Gastrocnemius medialis (tissue), 4 donors: ENCODE data around the gene GINM1. TPM values are rescaled to one million over a fixed set of nuclear protein-coding genes. Genes with fewer than 3 reads are reported as not detected.
A peak's percentile ranks its signal among the peaks of the same experiment; 100 is the strongest.

Experiments
- ATAC-seq, 2 donors: fragments of 150-250 bp; one replicate each; pipeline ENCODE4 v1.9.1; 2016
- DNase-seq, 2 donors: peaks; one replicate each; pipeline ENCODE4 v3.0.0-alpha.2; 2019
- H3K27ac ChIP-seq, 4 donors: fragments of 200-600 bp; sonication (generic); 1 replicate in 1 of 4; 2 replicates in 3 of 4; pipeline ENCODE4 v1.5.1; 2016 to 2018; ENCODE audit warnings: mild to moderate bottlenecking in 2 of 4, moderate library complexity in 1 of 4
- H3K27me3 ChIP-seq, 3 donors: fragments of 200-600 bp; sonication (generic) in 2 of 3; 1 replicate in 1 of 3; 2 replicates in 2 of 3; pipeline versions ENCODE4 v1.5.1 to v1.6.0; 2016 to 2019; ENCODE audit warnings: mild to moderate bottlenecking in 1 of 3, moderate library complexity in 1 of 3
- H3K36me3 ChIP-seq, 2 donors: fragments of 200-600 bp; sonication (generic) in 1 of 2; one replicate each; pipeline ENCODE4 v1.5.1; 2017 to 2018
- H3K4me1 ChIP-seq, 2 donors: fragments of 200-600 bp; sonication (generic) in 1 of 2; one replicate each; pipeline ENCODE4 v1.5.1; 2016 to 2017; ENCODE audit warnings: mild to moderate bottlenecking in 2 of 2
- H3K4me3 ChIP-seq, 4 donors: fragments of 200-600 bp; sonication (generic) in 3 of 4; 1 replicate in 1 of 4; 2 replicates in 3 of 4; pipeline ENCODE4 v1.5.1; 2016 to 2019; ENCODE audit warnings: mild to moderate bottlenecking in 2 of 4
- H3K9me3 ChIP-seq, 3 donors: fragments of 200-600 bp; sonication (generic) in 2 of 3; 1 replicate in 1 of 3; 2 replicates in 2 of 3; pipeline ENCODE4 v1.5.1; 2016 to 2019
- CTCF ChIP-seq, 5 experiments: fragments of 450-650 bp in 3 of 5; fragments of 200-600 bp in 2 of 5; sonication (generic) in 2 of 5; IDR thresholded peaks in 4 of 5; conservative IDR thresholded peaks in 1 of 5; 1 replicate in 4 of 5; 2 replicates in 1 of 5; pipeline ENCODE4 v1.5.1; 2016 to 2019; ENCODE audit warnings: antibody characterized with exemption in 5 of 5, mild to moderate bottlenecking in 3 of 5, moderate library complexity in 3 of 5
- POLR2A ChIP-seq, 2 donors: fragments of 450-650 bp; IDR thresholded peaks; one replicate each; pipeline ENCODE4 v1.6.1; 2017; ENCODE audit warnings: antibody characterized with exemption in 2 of 2, mild to moderate bottlenecking in 2 of 2, moderate library complexity in 2 of 2
- in situ Hi-C, 4 donors: fragments of 200-750 bp; cut with MboI; loops; one replicate each; pipeline versions ENCODE4 v1.15.0 to v1.8.0; 2017; ENCODE audit warnings: low sequenced_read_pairs in 4 of 4
- intact Hi-C: fragments of 100-400 bp; cut with DNase I; formaldehyde crosslinking; loops from one replicate; pipeline ENCODE4 v1.15.1; 2023; ENCODE audit warnings: low total_unique reads
- total RNA-seq, 4 donors: library from RNA; depleted of rRNA; stranded (reverse); fragments of >200 nt; gene quantifications; one replicate each; pipeline versions ENCODE4 v1.1.0 to v1.2.3, GENCODE V29; 2016

The GINM1 gene
- total RNA-seq, 4 donors from 2014 or later, result 28.9 to 39.4 (median 33.1) TPM

- intact Hi-C loops, result no loop called here
- in situ Hi-C loops, result no loop called here
Observed at GRCh38 chr6:149563928-149564325, 2.2 kb upstream of the GINM1 start.

DNA sequence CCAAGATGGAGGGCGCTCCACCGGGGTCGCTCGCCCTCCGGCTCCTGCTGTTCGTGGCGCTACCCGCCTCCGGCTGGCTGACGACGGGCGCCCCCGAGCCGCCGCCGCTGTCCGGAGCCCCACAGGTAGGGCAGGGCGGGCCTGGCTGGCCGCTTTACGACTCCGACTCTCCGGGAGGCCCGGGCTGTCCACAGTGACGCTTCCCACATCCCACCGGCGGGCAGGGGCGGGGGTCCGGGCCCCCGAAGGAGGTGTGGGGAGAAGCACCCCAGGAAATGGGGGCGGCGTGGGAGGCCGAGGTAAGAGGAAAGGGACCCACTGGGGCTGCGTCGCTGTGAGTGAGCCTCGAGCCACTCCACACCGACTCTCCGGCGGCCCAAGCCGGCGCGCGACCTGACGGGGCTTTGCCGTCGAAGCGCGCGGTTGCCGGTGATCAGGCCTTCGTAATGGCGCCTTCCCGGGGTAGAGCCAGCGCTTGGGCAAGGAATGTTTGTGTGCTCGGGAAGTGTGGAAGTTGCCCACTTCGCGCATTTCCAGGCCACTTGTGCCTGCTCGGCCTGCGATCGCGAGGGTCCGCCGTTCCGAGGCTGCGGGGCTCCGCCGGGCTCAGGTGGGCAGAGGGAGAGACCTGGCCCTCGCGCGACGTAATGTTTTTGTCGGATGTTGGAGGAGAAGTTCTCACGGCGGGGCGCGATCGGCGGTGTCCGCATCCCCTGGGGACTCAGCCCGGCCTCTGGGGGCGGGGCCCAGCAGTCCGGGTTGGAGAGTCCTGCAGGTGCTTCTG lies 427 bp downstream of the GINM1 start:
- in situ Hi-C loops, result no loop called here
- DNase-seq (peak in 1 of 2 donors; percentile 34), ATAC-seq (peak; percentile 55 to 58)

More at GRCh38 chr6:149563928-149564325, 2.2 kb upstream of the GINM1 start:
- H3K36me3 ChIP-seq, result no peaks in the 10 kb centered on the region
- ATAC-seq (no peak), DNase-seq (no peak)
- no peaks in the 10 kb centered on the region for H3K9me3 ChIP-seq
- TF ChIP-seq POLR2A (IDR thresholded peaks at IDR 0.05) (no peak), CTCF (IDR thresholded peaks at IDR 0.05 in 4 of 5, conservative IDR thresholded peaks at IDR 0.05 in 1 of 5) (no peak)
- no peaks in the 10 kb centered on the region for H3K27me3 ChIP-seq
- H3K4me1 ChIP-seq, result peaks cover 14 to 22% of the 10 kb centered on the region in 2 donors
- no peak overlapping the region for H3K4me3 ChIP-seq
- peak overlapping the region in 2 of 4 donors; percentile 75 to 85 for H3K27ac ChIP-seq

GRCh38 chr6:149567194-149567586 lies 1.0 kb downstream of the GINM1 start:
- ATAC-seq, result no peak
- H3K4me1 ChIP-seq, result peaks cover 14 to 22% of the 10 kb centered on the region in 2 donors
- in situ Hi-C loops, result no loop called here
- TF ChIP-seq POLR2A (IDR thresholded peaks at IDR 0.05), result no peak
- TF ChIP-seq CTCF (IDR thresholded peaks at IDR 0.05 in 4 of 5, conservative IDR thresholded peaks at IDR 0.05 in 1 of 5), result no peak
- peak overlapping the region; percentile 89 to 96 (median 94) for H3K27ac ChIP-seq
- H3K9me3 ChIP-seq, result no peaks in the 10 kb centered on the region
- intact Hi-C loops, result loop anchor here (2.0 to 5.0 kb wide), 4 partner anchors 82 to 360 kb away; partner anchors contain the start of genes KATNA1, NUP43 and PCMT1
- H3K36me3 ChIP-seq, result no peaks in the 10 kb centered on the region
- DNase-seq, result no peak
- H3K4me3 ChIP-seq, result peak overlapping the region; percentile 90 to 97 (median 95)
- H3K27me3 ChIP-seq, result no peaks in the 10 kb centered on the region

More for the DNA sequence above, 427 bp downstream of the GINM1 start:
- Histone ChIP-seq H3K4me3 (peak overlapping the region; percentile 90 to 97 (median 95)), H3K36me3 (no peaks in the 10 kb centered on the region), H3K4me1 (peaks cover 14 to 22% of the 10 kb centered on the region in 2 donors), H3K27me3 (no peaks in the 10 kb centered on the region), H3K9me3 (no peaks in the 10 kb centered on the region), H3K27ac (peak overlapping the region; percentile 89 to 96 (median 94))
- TF ChIP-seq POLR2A (IDR thresholded peaks at IDR 0.05) (peak; percentile 46 to 56), CTCF (IDR thresholded peaks at IDR 0.05 in 4 of 5, conservative IDR thresholded peaks at IDR 0.05 in 1 of 5) (no peak)
- intact Hi-C loops, result loop anchor here (1.0 to 5.0 kb wide), 5 partner anchors 20 to 361 kb away; partner anchors contain the start of genes KATNA1, NUP43, PCMT1 and PPIL4

- H3K36me3 ChIP-seq, result no peaks in the 10 kb centered on the region
- TF ChIP-seq CTCF (IDR thresholded peaks at IDR 0.05 in 4 of 5, conservative IDR thresholded peaks at IDR 0.05 in 1 of 5), result no peak
- no peak for TF ChIP-seq POLR2A (IDR thresholded peaks at IDR 0.05)
- no peaks in the 10 kb centered on the region for H3K9me3 ChIP-seq
- intact Hi-C loops, result loop anchor here (2.0 to 5.0 kb wide), 4 partner anchors 81 to 359 kb away; partner anchors contain the start of genes KATNA1, NUP43 and PCMT1
- H3K27ac ChIP-seq, result no peak overlapping the region
- in situ Hi-C loops, result no loop called here
- no peak for ATAC-seq
- H3K4me1 ChIP-seq, result peaks cover 14 to 22% of the 10 kb centered on the region in 2 donors
- H3K4me3 ChIP-seq, result no peak overlapping the region
- DNase-seq, result no peak
- no peaks in the 10 kb centered on the region for H3K27me3 ChIP-seq
Observed at GRCh38 chr6:149567945-149568585, 1.9 kb downstream of the GINM1 start.
